SK-N-SH (cell line): ENCODE data around the gene SLC25A25. TPM values are rescaled to one million over a fixed set of nuclear protein-coding genes. Genes with fewer than 3 reads are reported as not detected.

Experiments used
- CTCF ChIA-PET: fragments of 300-600, 350-600 bp; formaldehyde crosslinking; extraction: SDS; loops from one replicate; lab custom pipeline; 2021; lab: Yijun Ruan, JAX
- POLR2A ChIA-PET: fragments of 350-600 bp; sonication (Branson Sonifier 250); formaldehyde crosslinking; extraction: SDS; loops from one replicate; lab custom pipeline; 2020; ENCODE audit warnings: antibody characterized with exemption, inconsistent platforms; lab: Yijun Ruan, JAX
- DNase-seq: peaks from one replicate; pipeline ENCODE4 v3.0.0; 2012
- H2AFZ ChIP-seq: fragments of 200-600 bp; sonication (generic); 2 replicates; pipeline ENCODE4 v1.8.1; 2016; ENCODE audit warnings: antibody characterized with exemption, mild to moderate bottlenecking, low read depth
- H3F3A ChIP-seq: fragments of 200-600 bp; sonication (generic); replicated peaks from 2 replicates; pipeline ENCODE3; 2016; ENCODE audit warnings: antibody characterized with exemption, mild to moderate bottlenecking; ENCODE audit not compliant: insufficient read depth
- H3K27ac ChIP-seq, 2 experiments: fragments of 200-500 bp in 1 of 2; fragments of 200-600 bp in 1 of 2; sonication (Bioruptor generic) in 1 of 2; sonication (generic), shearing (Covaris generic) in 1 of 2; 2 replicates each; pipeline versions ENCODE4 v1.5.1 to v1.6.1; 2014 to 2016; ENCODE audit warnings: low read depth in 2 of 2, inconsistent platforms in 1 of 2, low read length in 1 of 2, mild to moderate bottlenecking in 1 of 2, mixed read lengths in 1 of 2
- H3K27me3 ChIP-seq: fragments of 200-600 bp; sonication (generic), shearing (Covaris generic); 2 replicates; pipeline ENCODE4 v1.6.1; 2016; ENCODE audit warnings: mixed run types; ENCODE audit not compliant: insufficient read depth
- H3K36me3 ChIP-seq, 2 experiments: fragments of 200-500 bp in 1 of 2; fragments of 200-600 bp in 1 of 2; sonication (Bioruptor generic) in 1 of 2; sonication (generic) in 1 of 2; replicated peaks in 1 of 2; 2 replicates each; pipeline versions ENCODE3 to v1.5.1; 2014 to 2016; ENCODE audit warnings: low read length in 1 of 2, mild to moderate bottlenecking in 1 of 2; ENCODE audit not compliant: insufficient read depth in 2 of 2, control insufficient read depth in 1 of 2
- H3K4me1 ChIP-seq, 2 experiments: fragments of 200-500 bp in 1 of 2; fragments of 200-600 bp in 1 of 2; sonication (Bioruptor generic) in 1 of 2; sonication (generic), shearing (Covaris generic) in 1 of 2; 2 replicates each; pipeline versions ENCODE4 v1.5.1 to v1.6.1; 2014 to 2016; ENCODE audit warnings: low read depth in 1 of 2, low read length in 1 of 2, mixed run types in 1 of 2; ENCODE audit not compliant: insufficient read depth in 2 of 2, control insufficient read depth in 1 of 2
- H3K4me2 ChIP-seq: fragments of 200-600 bp; sonication (generic), shearing (Covaris generic); 2 replicates; pipeline ENCODE4 v1.6.1; 2017; ENCODE audit warnings: mixed run types
- H3K4me3 ChIP-seq, 2 experiments: fragments of 200-500 bp in 1 of 2; fragments of 200-600 bp in 1 of 2; sonication (Bioruptor generic) in 1 of 2; sonication (generic), shearing (Covaris generic) in 1 of 2; 2 replicates each; pipeline versions ENCODE4 v1.5.1 to v1.8.1; 2014 to 2016; ENCODE audit warnings: low read depth in 2 of 2, inconsistent platforms in 1 of 2, low read length in 1 of 2, mild to moderate bottlenecking in 1 of 2, mixed read lengths in 1 of 2, moderate library complexity in 1 of 2
- H3K79me2 ChIP-seq: fragments of 200-600 bp; sonication (generic); 2 replicates; pipeline ENCODE4 v1.8.1; 2017; ENCODE audit warnings: mild to moderate bottlenecking; ENCODE audit not compliant: insufficient read depth
- H3K9ac ChIP-seq: fragments of 200-600 bp; sonication (generic); 2 replicates; pipeline ENCODE4 v1.6.1; 2017; ENCODE audit warnings: mixed run types
- H3K9me2 ChIP-seq: fragments of 200-600 bp; sonication (generic); 2 replicates; pipeline ENCODE4 v1.6.1; 2017; ENCODE audit warnings: mixed run types
- H3K9me3 ChIP-seq: fragments of 200-600 bp; sonication (generic); 2 replicates; pipeline ENCODE4 v1.6.1; 2017; ENCODE audit warnings: mixed run types, mild to moderate bottlenecking, moderate library complexity
- H4K20me1 ChIP-seq: fragments of 200-600 bp; sonication (generic); 2 replicates; pipeline ENCODE4 v1.6.1; 2017; ENCODE audit warnings: mild to moderate bottlenecking, mixed run types; ENCODE audit not compliant: insufficient read depth
- EP300 ChIP-seq, 2 experiments: IDR thresholded peaks; 2 replicates each; pipeline versions ENCODE4 v1.4.0 to v1.6.1; 2012; ENCODE audit warnings: borderline replicate concordance in 1 of 2, low read depth in 1 of 2, low read length in 1 of 2
- EZH2phosphoT487 ChIP-seq: fragments of 200-600 bp; sonication (generic); IDR thresholded peaks from 2 replicates; pipeline ENCODE4 v1.6.1; 2017; ENCODE audit warnings: low read depth, mixed run types, mild to moderate bottlenecking, antibody characterized with exemption, moderate library complexity, borderline replicate concordance
- FOXJ3 ChIP-seq: sonication (generic); formaldehyde crosslinking; IDR thresholded peaks from 2 replicates; pipeline ENCODE4 v1.5.1; 2020; ENCODE audit warnings: mild to moderate bottlenecking, missing genetic modification reagents
- IRF3 ChIP-seq: fragments of 150-350 bp; IDR thresholded peaks from 2 replicates; pipeline ENCODE4 v1.6.1; 2016; ENCODE audit warnings: mild to moderate bottlenecking, low read depth, low read length
- MEF2A ChIP-seq: IDR thresholded peaks from 2 replicates; pipeline ENCODE4 v1.4.0; 2012; ENCODE audit warnings: low read depth, borderline replicate concordance
- RAD21 ChIP-seq: IDR thresholded peaks from 2 replicates; pipeline ENCODE4 v1.6.1; 2012; ENCODE audit warnings: mild to moderate bottlenecking, low read length
- SIN3A ChIP-seq: IDR thresholded peaks from 2 replicates; pipeline ENCODE4 v1.6.1; 2012; ENCODE audit warnings: low read depth, mild to moderate bottlenecking, low read length, moderate library complexity, borderline replicate concordance
- TCF12 ChIP-seq: IDR thresholded peaks from 2 replicates; pipeline ENCODE4 v1.4.0; 2012
- WGBS: methylation state at CpG from one replicate; pipeline ENCODE4 v1.1.6; 2017; ENCODE audit warnings: low lambda C conversion rate; 5-methylcytosine and 5-hydroxymethylcytosine counted together
- polyA plus RNA-seq, 3 experiments: library from polyadenylated mRNA; depleted of rRNA; stranded (reverse); fragments of >200 nt; gene quantifications; 2 replicates each; pipeline ENCODE4 v1.2.3, GENCODE V29; 2012
- TF ChIP-seq, protein P1 (sequence below): IDR thresholded peaks from 2 replicates; pipeline ENCODE4 v1.6.1; 2012; ENCODE audit warnings: mild to moderate bottlenecking, low read depth, low read length, moderate library complexity

Gene SLC25A25
- polyA plus RNA-seq, 1 of the 3 experiments (the other 2 are of a cell fraction), result 12.1 TPM

DNA sequence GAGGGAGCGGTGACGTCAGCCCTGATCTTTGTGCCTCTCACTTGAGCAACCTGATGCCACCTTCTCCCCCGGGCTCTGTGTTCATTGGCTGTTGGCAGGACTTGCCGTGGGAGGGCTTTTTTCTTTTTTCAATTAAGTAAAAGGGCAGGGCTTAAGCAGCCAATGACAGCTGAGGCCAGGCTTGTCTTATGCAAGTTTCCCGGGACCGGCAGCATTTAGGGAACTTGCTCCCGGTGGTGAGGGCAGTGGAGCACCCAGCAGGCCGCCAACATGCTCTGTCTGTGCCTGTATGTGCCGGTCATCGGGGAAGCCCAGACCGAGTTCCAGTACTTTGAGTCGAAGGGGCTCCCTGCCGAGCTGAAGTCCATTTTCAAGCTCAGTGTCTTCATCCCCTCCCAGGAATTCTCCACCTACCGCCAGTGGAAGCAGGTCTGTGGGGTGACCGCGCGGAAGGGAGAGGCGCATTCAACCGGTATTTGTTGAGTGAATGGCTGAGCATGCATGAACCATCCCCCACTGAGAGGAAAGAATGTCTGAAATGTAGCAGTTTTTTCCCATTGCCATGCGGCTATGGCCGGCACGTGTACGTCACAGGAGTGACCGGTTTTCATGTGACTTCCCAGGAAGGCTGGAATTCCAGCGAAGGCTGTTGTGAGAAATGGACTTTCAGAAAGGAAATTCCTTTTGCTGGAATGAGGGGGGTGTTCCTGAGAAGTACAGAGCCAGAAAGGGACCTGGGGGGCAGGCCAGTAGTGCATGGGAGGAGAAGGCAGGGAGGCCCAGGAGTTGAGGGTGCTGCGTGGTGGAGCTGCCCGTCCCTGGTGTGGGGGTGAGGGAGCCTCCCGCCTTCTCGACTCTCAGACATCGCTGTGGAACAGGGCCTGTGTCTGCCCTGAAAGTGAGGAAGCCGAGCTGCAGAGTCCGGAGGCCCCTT, 30.5 kb downstream of the SLC25A25 start:
- 68% methylated on average over 32 of the region's 32 CpGs for WGBS
- H2AFZ ChIP-seq, result no peak overlapping the region
- H3K4me1 ChIP-seq, result peaks cover 38 to 39% of the 10 kb centered on the region in 2 experiments
- 0 out of 2 replicates have a peak, but pooled peaks cover 5% of the 10 kb centered on the region for H4K20me1 ChIP-seq
- TF ChIP-seq MEF2A, result no peak
- TF ChIP-seq EP300 (IDR thresholded peaks at IDR 0.05; ENCODE audit: borderline replicate concordance in 1 of 2, low read depth in 1 of 2, low read length in 1 of 2), result no peak
- TF ChIP-seq, protein P1, sequence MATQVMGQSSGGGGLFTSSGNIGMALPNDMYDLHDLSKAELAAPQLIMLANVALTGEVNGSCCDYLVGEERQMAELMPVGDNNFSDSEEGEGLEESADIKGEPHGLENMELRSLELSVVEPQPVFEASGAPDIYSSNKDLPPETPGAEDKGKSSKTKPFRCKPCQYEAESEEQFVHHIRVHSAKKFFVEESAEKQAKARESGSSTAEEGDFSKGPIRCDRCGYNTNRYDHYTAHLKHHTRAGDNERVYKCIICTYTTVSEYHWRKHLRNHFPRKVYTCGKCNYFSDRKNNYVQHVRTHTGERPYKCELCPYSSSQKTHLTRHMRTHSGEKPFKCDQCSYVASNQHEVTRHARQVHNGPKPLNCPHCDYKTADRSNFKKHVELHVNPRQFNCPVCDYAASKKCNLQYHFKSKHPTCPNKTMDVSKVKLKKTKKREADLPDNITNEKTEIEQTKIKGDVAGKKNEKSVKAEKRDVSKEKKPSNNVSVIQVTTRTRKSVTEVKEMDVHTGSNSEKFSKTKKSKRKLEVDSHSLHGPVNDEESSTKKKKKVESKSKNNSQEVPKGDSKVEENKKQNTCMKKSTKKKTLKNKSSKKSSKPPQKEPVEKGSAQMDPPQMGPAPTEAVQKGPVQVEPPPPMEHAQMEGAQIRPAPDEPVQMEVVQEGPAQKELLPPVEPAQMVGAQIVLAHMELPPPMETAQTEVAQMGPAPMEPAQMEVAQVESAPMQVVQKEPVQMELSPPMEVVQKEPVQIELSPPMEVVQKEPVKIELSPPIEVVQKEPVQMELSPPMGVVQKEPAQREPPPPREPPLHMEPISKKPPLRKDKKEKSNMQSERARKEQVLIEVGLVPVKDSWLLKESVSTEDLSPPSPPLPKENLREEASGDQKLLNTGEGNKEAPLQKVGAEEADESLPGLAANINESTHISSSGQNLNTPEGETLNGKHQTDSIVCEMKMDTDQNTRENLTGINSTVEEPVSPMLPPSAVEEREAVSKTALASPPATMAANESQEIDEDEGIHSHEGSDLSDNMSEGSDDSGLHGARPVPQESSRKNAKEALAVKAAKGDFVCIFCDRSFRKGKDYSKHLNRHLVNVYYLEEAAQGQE, result no peak
- TF ChIP-seq FOXJ3 (CRISPR knock-in tag), result no peak
- TF ChIP-seq SIN3A, result no peak
- TF ChIP-seq RAD21, result no peak
- no peak for TF ChIP-seq EZH2phosphoT487
- TF ChIP-seq TCF12, result no peak
- no peak for TF ChIP-seq IRF3
- H3K4me2 ChIP-seq, result peak overlapping the region; percentile 10; the same call in 1 of the 2 replicates
- ChIA-PET POLR2A (no interaction called here), CTCF (interaction anchor here (0.6 to 18.8 kb wide), 2 partner anchors 17 to 26 kb away, joined by 3 to 246 read pairs; no protein-coding TSS in a partner anchor)
- no peaks in the 10 kb centered on the region for H3K27me3 ChIP-seq
- peak overlapping the region; percentile 37; the same call in 1 of the 2 replicates for H3K9ac ChIP-seq
- H3K27ac ChIP-seq, result peak overlapping the region; percentile 19 to 57; a peak in 3 of 4 replicates
- no peaks in the 10 kb centered on the region for H3K9me2 ChIP-seq
- no peaks in the 10 kb centered on the region for H3K9me3 ChIP-seq
- peaks cover 4 to 29% of the 10 kb centered on the region in 2 experiments for H3K36me3 ChIP-seq
- H3K79me2 ChIP-seq, result peaks cover 64% of the 10 kb centered on the region
- peaks cover 16% of the 10 kb centered on the region for H3F3A ChIP-seq
- peak; percentile 9 for DNase-seq
- peak overlapping the region in 1 of 2 experiments; percentile 17; a peak in 1 of 4 replicates for H3K4me3 ChIP-seq
